NOMO-1 treated with dmso at 0.1 percent for 144 hours (cell line): ENCODE measurements around the gene JUNB.

Experiments used
- DNase-seq: peaks from one replicate; lab custom pipeline; 2025; ENCODE audit not compliant: unreplicated experiment; lab: John Stamatoyannopoulos, UW

The JUNB gene

GRCh38 chr19:12773571-12773970 is 17.7 kb upstream of the JUNB start:
- DNase-seq, result no peak

- no peak for DNase-seq
These were observed 16.4 kb upstream of the JUNB start, which contains the start of gene HOOK2 for GRCh38 chr19:12774588-12775555. Gene HOOK2, minus strand, starts transcription at chr19:12775552. Its CDS starts 103 bp downstream, at chr19:12775449.

GRCh38 chr19:12777217-12778016 is 13.9 kb upstream of the JUNB start:
- peak; percentile 70 for DNase-seq

- no peak for DNase-seq
These were observed 13.0 kb upstream of the JUNB start for GRCh38 chr19:12778017-12778904.

- DNase-seq, result no peak
These were observed 12.5 kb upstream of the JUNB start for GRCh38 chr19:12778905-12779161.

GRCh38 chr19:12779162-12779993 is 11.9 kb upstream of the JUNB start:
- DNase-seq, result no peak

- no peak for DNase-seq
These were observed 9.2 kb upstream of the JUNB start for GRCh38 chr19:12782174-12782423.

GRCh38 chr19:12782424-12783290 is 8.6 kb upstream of the JUNB start:
- DNase-seq, result peak; percentile 54

- DNase-seq, result no peak
These were observed 7.9 kb upstream of the JUNB start for GRCh38 chr19:12783291-12783848.

- no peak for DNase-seq
These were observed 7.4 kb upstream of the JUNB start for GRCh38 chr19:12783849-12784393.

GRCh38 chr19:12784394-12784870 is 6.9 kb upstream of the JUNB start:
- no peak for DNase-seq

GRCh38 chr19:12784871-12785430 is 6.3 kb upstream of the JUNB start:
- DNase-seq, result no peak

- DNase-seq, result peak; percentile 80
These were observed 5.8 kb upstream of the JUNB start for GRCh38 chr19:12785431-12786031.

- DNase-seq, result peak; percentile 67
These were observed 5.0 kb upstream of the JUNB start for GRCh38 chr19:12786141-12786870.

GRCh38 chr19:12786952-12787351 is 4.3 kb upstream of the JUNB start:
- DNase-seq, result no peak

- no peak for DNase-seq
These were observed 3.8 kb upstream of the JUNB start for GRCh38 chr19:12787458-12787857.

- DNase-seq, result no peak
These were observed 3.1 kb upstream of the JUNB start for GRCh38 chr19:12788042-12788681.
